Stimulated activated CD4-positive, alpha-beta T cell treated with anti-CD3 and anti-CD28 coated beads, Interleukin-1b, Interleukin-23, amount 100 ng/mL, for 48 hours (primary cell): Measurements from ENCODE around the gene MAD2L1BP.
"Not testable (repeated sequence)": the region's sequence is repeated elsewhere in the genome, so short reads cannot be mapped to it uniquely, and the experiment has no call there.

Experiments
- DNase-seq: peaks from one replicate; pipeline ENCODE4 v3.0.0-alpha.2; 2020

Gene MAD2L1BP

GRCh38 chr6:43627008-43627825, 8.4 kb upstream of the MAD2L1BP start:
- DNase-seq, result peak; percentile 32

- DNase-seq, result peak; percentile 53
These were observed 7.1 kb upstream of the MAD2L1BP start for GRCh38 chr6:43628393-43629103.

DNA sequence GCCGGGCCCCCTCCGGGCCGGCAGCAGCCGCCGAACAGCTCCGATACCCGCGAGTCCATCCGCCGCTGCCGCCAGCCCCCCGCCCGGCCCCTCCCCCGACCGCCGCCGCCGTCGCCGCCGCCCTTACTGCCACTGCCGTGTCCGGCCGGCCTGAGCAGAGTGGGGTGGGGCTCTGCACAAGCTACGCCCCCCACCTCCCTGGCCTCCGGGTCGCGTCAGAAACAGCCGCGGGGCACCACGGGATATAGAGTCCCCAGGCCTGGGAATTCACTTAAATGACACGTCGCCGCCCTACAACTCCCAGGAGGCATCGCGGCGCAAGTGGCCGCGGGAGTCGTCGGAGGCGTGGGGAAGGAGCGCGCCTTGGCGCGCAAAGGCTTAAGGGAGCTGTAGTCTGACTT, 6.5 kb upstream of the MAD2L1BP start, which contains the start of gene GTPBP2:
Gene GTPBP2, minus strand, starts transcription at position 161 of the 401 bp plus-strand sequence. Its CDS starts 102 bp downstream, at position 59.
- DNase-seq, result peak; percentile 98

DNA sequence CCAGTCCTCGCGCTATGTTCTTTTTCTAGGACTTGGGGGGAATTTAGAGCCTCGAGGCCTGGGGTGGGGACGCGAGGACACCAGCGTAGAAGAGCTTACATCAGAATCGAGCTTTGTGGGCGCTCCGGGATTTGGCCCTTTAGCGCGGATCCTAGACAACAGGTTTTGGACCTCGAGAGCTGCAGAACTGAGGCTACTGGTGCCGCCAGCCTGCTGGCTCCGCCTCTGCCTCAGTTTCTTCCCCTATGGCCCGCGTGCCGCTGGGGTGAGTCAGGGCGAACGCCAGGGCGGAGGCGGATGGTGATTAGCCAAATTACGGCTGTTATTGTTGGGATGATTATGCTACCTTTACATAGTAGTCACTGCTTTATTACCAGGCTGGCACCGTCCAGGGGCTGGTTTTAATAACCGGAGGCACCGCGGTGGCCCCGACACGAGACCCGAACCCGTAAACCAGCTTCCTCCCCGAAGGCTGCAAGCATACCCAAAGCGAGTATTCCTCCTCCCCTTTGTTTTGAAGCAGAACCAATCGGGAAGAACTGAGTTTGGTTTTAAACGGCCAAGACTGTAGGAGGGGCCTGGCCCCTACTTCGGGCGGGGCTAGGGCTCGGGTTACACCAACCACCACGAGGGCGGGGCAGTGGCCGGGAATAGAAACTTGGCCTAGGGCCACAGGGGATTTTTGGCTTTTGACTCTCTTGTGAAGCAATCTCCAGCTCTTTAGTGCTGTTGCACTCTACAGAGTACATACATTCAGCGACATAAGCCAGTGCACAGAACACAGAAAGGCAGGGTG, 5.9 kb upstream of the MAD2L1BP start:
- DNase-seq, result peak; percentile 92

GRCh38 chr6:43630980-43631619, 4.5 kb upstream of the MAD2L1BP start:
- DNase-seq, result no peak

DNA sequence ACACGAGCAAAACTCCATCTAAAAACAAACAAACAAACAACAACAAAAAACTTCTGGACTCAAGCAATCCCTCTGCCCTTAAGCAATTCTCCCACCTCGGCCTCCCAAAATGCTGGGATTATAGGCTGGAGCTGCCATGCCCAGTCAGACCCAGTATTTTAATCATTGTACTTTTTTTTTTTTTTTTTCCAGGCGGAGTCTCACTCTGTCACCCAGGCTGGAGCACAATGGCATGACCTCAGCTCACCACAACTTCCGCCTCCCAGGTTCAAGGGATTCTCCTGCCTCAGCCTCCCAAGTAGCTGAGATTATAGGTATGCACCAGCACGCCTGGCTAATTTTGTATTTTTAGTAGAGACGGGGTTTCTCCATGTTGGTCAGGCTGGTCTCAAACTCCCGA, 2.6 kb upstream of the MAD2L1BP start:
- not testable (repeated sequence) for DNase-seq

DNA sequence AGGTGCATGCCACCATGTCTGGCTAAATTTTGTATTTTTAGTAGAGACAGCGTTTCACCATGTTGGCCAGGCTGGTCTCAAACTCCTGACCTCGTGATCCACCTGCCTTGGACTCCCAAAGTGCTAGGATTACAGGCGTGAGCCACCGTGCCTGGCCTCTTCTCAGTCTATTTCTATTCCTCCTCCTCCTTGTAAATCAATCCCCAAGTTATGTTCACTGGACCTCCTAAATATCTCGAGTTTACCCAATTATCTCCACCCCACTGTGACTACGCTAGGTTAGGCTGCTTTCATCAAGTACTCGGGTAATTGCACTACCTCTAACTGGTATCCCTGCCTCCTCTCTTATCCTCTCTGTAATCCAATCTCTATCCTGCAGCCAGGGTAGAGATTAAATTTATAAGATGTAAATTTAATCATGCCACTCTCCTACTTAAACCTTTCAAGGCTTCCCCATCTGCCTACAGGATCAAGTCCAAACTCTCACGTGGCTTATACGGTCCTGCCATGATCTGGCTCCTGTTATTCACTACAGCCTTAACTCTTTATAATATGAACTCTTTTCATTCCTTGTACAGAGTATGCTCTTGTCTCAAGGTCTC, 837 bp upstream of the MAD2L1BP start:
- no peak for DNase-seq

DNA sequence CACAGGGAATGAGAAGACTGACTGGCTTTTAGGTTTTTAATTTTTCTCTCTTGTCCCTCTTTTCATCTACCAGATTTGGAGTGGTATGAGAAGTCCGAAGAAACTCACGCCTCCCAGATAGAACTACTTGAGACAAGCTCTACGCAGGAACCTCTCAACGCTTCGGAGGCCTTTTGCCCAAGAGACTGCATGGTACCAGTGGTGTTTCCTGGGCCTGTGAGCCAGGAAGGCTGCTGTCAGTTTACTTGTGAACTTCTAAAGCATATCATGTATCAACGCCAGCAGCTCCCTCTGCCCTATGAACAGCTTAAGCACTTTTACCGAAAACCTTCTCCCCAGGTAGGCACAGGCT, 644 bp downstream of the MAD2L1BP start:
- no peak for DNase-seq

DNA sequence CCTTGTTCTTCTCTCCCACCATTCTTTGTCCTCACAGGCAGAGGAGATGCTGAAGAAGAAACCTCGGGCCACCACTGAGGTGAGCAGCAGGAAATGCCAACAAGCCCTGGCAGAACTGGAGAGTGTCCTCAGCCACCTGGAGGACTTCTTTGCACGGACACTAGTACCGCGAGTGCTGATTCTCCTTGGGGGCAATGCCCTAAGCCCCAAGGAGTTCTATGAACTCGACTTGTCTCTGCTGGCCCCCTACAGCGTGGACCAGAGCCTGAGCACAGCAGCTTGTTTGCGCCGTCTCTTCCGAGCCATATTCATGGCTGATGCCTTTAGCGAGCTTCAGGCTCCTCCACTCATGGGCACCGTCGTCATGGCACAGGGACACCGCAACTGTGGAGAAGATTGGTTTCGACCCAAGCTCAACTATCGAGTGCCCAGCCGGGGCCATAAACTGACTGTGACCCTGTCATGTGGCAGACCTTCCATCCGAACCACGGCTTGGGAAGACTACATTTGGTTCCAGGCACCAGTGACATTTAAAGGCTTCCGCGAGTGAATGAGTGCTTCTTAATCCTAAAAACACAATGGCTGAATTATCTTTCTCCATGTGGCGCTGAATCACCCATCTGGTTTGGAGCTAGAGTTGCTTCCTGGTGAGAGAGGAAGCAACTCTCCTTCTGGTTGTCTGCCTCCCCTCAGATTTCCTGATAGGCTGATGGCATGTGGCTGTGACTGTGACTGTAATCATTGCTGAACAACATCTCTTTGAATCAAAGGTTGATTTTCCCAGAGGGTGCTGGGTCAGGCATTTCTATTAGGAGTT, 4.6 kb downstream of the MAD2L1BP start:
- no peak for DNase-seq

GRCh38 chr6:43644940-43645612, 9.4 kb downstream of the MAD2L1BP start, which contains the start of gene RSPH9:
TSS of gene RSPH9 (plus strand) at chr6:43645036. CDS start at chr6:43645099, 63 bp downstream.
- DNase-seq, result peak; percentile 71

GRCh38 chr6:43645613-43645964, 9.9 kb downstream of the MAD2L1BP start:
- DNase-seq, result no peak

- no peak for DNase-seq
These were observed 12.0 kb downstream of the MAD2L1BP start for GRCh38 chr6:43647613-43648012.

GRCh38 chr6:43648248-43648647, 12.6 kb downstream of the MAD2L1BP start:
- DNase-seq, result no peak

DNA sequence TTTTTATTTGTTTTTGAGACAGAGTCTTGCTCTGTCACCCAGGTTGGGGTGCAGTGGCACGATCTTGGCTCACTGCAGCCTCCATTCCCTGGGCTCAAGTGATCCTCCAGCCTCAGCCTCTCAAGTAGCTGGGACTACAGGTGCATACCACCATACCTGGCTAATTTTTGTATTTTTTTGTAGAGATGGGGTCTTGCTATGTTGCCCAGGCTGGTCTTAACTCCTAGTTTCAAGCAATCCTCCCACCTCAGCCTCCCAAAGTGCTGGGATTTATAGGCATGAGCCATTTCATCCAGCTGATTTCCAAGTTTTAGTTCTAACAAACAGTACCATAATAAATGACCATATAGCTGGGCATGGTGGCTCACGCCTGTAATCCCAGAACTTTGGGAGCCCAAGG, 17.2 kb downstream of the MAD2L1BP start:
- DNase-seq, result not testable (repeated sequence)

GRCh38 chr6:43657221-43657802, 21.7 kb downstream of the MAD2L1BP start:
- no peak for DNase-seq

GRCh38 chr6:43658161-43658560, 22.5 kb downstream of the MAD2L1BP start:
- no peak for DNase-seq

- DNase-seq, result not testable (repeated sequence)
These were observed 27.3 kb downstream of the MAD2L1BP start for GRCh38 chr6:43662948-43663347.

DNA sequence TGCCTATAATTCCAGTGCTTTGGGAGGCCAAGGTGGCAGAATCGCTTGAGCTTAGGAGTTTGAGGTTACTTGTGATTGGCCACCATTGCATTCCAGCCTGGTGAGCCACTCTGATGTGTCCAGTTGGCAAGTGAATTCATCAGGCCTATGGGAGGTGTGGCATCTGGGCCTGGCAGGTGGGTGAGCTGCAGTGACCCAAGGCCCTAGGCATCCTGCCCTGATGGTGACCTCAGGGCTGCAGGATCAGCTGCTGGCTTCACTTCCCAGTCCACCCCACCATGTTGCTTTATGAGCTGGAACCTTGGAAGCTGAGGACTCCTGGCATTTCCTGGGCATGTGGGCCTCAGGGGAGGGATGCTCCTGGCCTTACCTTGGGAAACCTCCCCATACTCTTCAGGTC, 29.7 kb downstream of the MAD2L1BP start:
- no peak for DNase-seq

DNA sequence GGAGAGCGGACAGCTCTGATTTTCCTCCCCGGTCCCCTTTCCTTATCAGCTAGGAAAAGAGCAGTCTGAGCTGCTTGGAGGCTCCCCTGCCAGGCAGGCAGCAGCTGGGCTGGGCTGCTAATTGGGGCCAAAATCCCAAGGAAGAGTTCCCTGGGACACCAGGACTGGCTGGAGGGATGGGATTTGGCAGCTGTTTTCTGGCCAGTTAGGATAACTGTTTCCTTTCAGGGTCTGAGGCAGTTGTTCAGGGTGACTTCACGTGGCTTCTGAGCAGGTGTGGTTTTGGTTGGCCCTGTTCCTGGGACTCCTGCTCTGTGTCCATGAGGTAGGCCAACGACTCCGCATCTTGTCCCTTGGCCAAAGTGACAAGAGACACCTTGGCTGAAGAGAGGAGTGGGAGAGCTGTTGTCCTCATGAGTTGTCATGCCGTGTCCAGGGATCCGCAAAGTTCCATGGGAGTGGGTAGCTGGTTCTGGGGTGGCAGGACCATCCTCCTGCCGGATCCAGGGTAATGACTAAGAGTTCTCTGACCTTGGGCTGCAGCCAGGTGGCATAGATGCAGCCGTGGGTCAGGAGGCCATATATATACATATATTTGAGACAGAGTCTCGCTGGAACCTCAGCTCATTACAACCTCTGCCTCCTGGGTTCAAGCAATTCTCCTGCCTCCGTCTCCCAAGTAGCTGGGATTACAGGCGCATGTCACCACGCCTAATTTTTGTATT, 30.7 kb downstream of the MAD2L1BP start:
- DNase-seq, result no peak
